GM12875 (cell line): ENCODE data around the gene ACSM6.

Experiments
- H3K4me3 ChIP-seq: one replicate; pipeline ENCODE4 v1.5.1; 2011; ENCODE audit warnings: low read depth, low read length, control low read depth
- CTCF ChIP-seq: IDR thresholded peaks from 2 replicates; pipeline ENCODE4 v1.5.1; 2011; ENCODE audit warnings: low read depth, mild to moderate bottlenecking, control low read depth, inconsistent platforms, low read length, moderate library complexity, borderline replicate concordance; ENCODE audit not compliant: insufficient read depth

Gene ACSM6

GRCh38 chr10:95247200-95247880, 53.3 kb downstream of the ACSM6 start:
- no peak for TF ChIP-seq CTCF
- no peak overlapping the region for H3K4me3 ChIP-seq

- no peak overlapping the region for H3K4me3 ChIP-seq
Measured at GRCh38 chr10:95247881-95248583, 54.0 kb downstream of the ACSM6 start.

GRCh38 chr10:95248989-95249388, 55.0 kb downstream of the ACSM6 start:
- TF ChIP-seq CTCF: no peak
- no peak overlapping the region for H3K4me3 ChIP-seq

More at GRCh38 chr10:95247881-95248583, 54.0 kb downstream of the ACSM6 start:
- TF ChIP-seq CTCF: no peak

GRCh38 chr10:95249467-95249866, 55.4 kb downstream of the ACSM6 start:
- TF ChIP-seq CTCF: no peak
- H3K4me3 ChIP-seq: no peak overlapping the region

- no peak overlapping the region for H3K4me3 ChIP-seq
- TF ChIP-seq CTCF: no peak
Measured at GRCh38 chr10:95250856-95251255, 56.8 kb downstream of the ACSM6 start.

GRCh38 chr10:95253007-95253406, 59.0 kb downstream of the ACSM6 start:
- no peak for TF ChIP-seq CTCF
- no peak overlapping the region for H3K4me3 ChIP-seq

GRCh38 chr10:95253686-95254085, 59.6 kb downstream of the ACSM6 start:
- no peak for TF ChIP-seq CTCF

More at GRCh38 chr10:95253686-95254085, 59.6 kb downstream of the ACSM6 start:
- H3K4me3 ChIP-seq: no peak overlapping the region
